Left lung (tissue), 10 donors: ENCODE data around the gene NLRX1. TPM values are rescaled to one million over a fixed set of nuclear protein-coding genes. Genes with fewer than 3 reads are reported as not detected.
A peak's percentile ranks its signal among the peaks of the same experiment; 100 is the strongest.

ENCODE experiments used
- ATAC-seq: fragments of 200-7000 bp; cut with Tn5 transposase; one replicate; pipeline ENCODE4 v1.9.1; 2020; ENCODE audit warnings: moderate library complexity
- DNase-seq, 4 donors: peaks; one replicate each; pipeline ENCODE4 v3.0.0-alpha.2; 2013 to 2020
- H3K27ac ChIP-seq, 2 donors: fragments of 200-600 bp; sonication (generic) in 1 of 2; one replicate each; pipeline versions ENCODE4 v1.5.0 to v1.8.0; 2020 to 2021
- H3K27me3 ChIP-seq, 2 donors: fragments of 200-600 bp; sonication (generic) in 1 of 2; one replicate each; pipeline versions ENCODE4 v1.5.0 to v1.8.0; 2020 to 2021
- H3K36me3 ChIP-seq, 2 donors: fragments of 200-600 bp; sonication (generic) in 1 of 2; one replicate each; pipeline versions ENCODE4 v1.5.0 to v1.8.0; 2020 to 2021
- H3K4me1 ChIP-seq, 2 donors: fragments of 200-600 bp; one replicate each; pipeline ENCODE4 v1.8.0; 2021
- H3K4me3 ChIP-seq, 2 donors: fragments of 200-600 bp; sonication (generic) in 1 of 2; one replicate each; pipeline versions ENCODE4 v1.5.0 to v1.8.0; 2020 to 2021; ENCODE audit warnings: mild to moderate bottlenecking in 1 of 2
- H3K9me3 ChIP-seq, 2 donors: fragments of 200-600 bp; sonication (generic) in 1 of 2; one replicate each; pipeline versions ENCODE4 v1.5.0 to v1.8.0; 2020 to 2021
- intact Hi-C, 2 donors: fragments of 100-400 bp; cut with DNase I; formaldehyde crosslinking; loops; one replicate each; pipeline versions ENCODE4 v1.11.2 to v1.14.2; 2022
- polyA plus RNA-seq, 6 donors: library from polyadenylated mRNA; unstranded; fragments of 120-200 nt; gene quantifications; one replicate each; pipeline ENCODE4 v1.2.1, GENCODE V29; 2013; ENCODE audit not compliant: insufficient read length in 6 of 6
- total RNA-seq, 2 donors: library from RNA; stranded (reverse); fragmentation: NEBNext Ultra II Directional; extraction: Animal tissue kit (Norgen Biotek cat#: 25700); gene quantifications; one replicate each; pipeline ENCODE4 v1.2.1, GENCODE V29; 2021
- TF ChIP-seq, protein P1 (sequence below), 2 donors: fragments of 200-600 bp; sonication (generic) in 1 of 2; IDR thresholded peaks; one replicate each; pipeline versions ENCODE4 v1.5.0 to v1.8.0; 2021; ENCODE audit warnings: antibody characterized with exemption in 2 of 2
- donor health status: DM: no; HTN: yes; CAD: no.
- donor health status: DM: no; HTN: no; CAD: no.

Gene NLRX1
- total and polyA plus RNA-seq, 8 donors: 9.9 to 15.7 (median 12.0) TPM

DNA sequence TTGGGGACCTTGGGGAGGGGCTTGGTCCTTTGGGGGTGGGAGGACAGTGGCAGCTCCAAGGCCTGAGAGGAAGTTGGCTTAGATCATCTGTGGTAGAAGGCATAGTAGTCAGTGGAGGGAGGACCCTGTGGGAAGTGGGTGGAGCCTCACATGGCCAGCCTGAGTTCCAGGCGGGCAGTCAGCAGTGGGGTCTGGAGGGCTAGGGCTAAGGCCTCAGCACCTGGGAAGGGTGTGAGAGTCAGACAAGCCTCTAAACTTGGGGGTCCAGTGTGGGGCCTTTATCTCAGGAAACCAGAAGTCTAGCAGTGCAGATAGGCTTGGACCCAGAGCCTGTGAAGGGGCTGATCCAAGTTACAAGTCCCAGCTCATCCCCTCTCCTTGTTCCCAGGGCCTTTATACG, 4.0 kb downstream of the NLRX1 start:
- no peak for ATAC-seq
- H3K9me3 ChIP-seq: no peaks in the 10 kb centered on the region
- H3K27me3 ChIP-seq: no peaks in the 10 kb centered on the region
- H3K27ac ChIP-seq: no peak overlapping the region
- H3K4me3 ChIP-seq: no peak overlapping the region
- H3K36me3 ChIP-seq: peaks cover 0 to 30% of the 10 kb centered on the region in 2 donors
- intact Hi-C loops: no loop called here
- TF ChIP-seq, protein P1, sequence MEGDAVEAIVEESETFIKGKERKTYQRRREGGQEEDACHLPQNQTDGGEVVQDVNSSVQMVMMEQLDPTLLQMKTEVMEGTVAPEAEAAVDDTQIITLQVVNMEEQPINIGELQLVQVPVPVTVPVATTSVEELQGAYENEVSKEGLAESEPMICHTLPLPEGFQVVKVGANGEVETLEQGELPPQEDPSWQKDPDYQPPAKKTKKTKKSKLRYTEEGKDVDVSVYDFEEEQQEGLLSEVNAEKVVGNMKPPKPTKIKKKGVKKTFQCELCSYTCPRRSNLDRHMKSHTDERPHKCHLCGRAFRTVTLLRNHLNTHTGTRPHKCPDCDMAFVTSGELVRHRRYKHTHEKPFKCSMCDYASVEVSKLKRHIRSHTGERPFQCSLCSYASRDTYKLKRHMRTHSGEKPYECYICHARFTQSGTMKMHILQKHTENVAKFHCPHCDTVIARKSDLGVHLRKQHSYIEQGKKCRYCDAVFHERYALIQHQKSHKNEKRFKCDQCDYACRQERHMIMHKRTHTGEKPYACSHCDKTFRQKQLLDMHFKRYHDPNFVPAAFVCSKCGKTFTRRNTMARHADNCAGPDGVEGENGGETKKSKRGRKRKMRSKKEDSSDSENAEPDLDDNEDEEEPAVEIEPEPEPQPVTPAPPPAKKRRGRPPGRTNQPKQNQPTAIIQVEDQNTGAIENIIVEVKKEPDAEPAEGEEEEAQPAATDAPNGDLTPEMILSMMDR (IDR thresholded peaks at IDR 0.05): no peak
- H3K4me1 ChIP-seq: peaks cover 0 to 13% of the 10 kb centered on the region in 2 donors
- no peak for DNase-seq

DNA sequence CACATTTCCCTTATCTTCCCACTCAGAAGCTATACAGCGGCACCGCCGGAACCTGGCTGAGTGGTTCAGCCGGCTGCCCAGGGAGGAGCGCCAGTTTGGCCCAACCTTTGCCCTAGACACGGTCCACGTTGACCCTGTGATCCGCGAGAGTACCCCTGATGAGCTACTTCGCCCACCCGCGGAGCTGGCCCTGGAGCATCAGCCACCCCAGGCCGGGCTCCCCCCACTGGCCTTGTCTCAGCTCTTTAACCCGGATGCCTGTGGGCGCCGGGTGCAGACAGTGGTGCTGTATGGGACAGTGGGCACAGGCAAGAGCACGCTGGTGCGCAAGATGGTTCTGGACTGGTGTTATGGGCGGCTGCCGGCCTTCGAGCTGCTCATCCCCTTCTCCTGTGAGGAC, 4.9 kb downstream of the NLRX1 start:
- ATAC-seq (no peak), DNase-seq (peak in 1 of 4 donors; percentile 73)
- Histone ChIP-seq H3K4me3 (no peak overlapping the region), H3K27me3 (no peaks in the 10 kb centered on the region), H3K27ac (no peak overlapping the region), H3K36me3 (peaks cover 0 to 33% of the 10 kb centered on the region in 2 donors), H3K4me1 (peaks cover 0 to 13% of the 10 kb centered on the region in 2 donors), H3K9me3 (no peaks in the 10 kb centered on the region)
- intact Hi-C loops: no loop called here
- TF ChIP-seq, protein P1 (IDR thresholded peaks at IDR 0.05): no peak

DNA sequence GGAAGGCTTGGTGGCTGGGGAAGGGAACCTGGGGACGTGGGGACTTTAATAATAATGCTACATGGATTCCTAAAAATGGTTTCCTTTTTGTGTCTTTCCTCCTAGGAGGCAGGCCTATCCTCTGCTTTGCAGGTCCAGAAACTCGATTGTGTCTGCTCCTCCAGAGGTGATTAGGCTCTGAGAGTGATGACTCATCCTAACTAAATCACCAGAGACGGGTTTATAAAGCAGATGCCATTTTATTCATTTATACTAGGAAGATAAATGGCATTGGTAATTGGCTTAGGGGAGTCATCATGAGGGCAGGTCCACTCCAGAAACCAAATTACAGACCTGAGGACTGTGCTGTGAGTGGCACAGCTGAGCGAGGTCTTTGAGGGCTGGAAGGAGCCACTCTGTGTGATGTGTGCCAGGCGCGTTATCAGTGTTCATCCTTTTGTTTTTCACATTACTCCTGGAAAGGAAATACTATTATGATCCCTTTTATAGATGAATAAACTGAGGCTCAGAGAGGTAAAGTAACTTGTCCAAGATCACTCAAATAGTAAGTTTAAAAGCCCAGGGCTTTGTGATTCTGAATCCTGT, 7.1 kb downstream of the NLRX1 start:
- peaks cover 0 to 44% of the 10 kb centered on the region in 2 donors for H3K36me3 ChIP-seq
- TF ChIP-seq, protein P1 (IDR thresholded peaks at IDR 0.05): no peak
- peak in 1 of 4 donors; percentile 2 for DNase-seq
- H3K9me3 ChIP-seq: no peaks in the 10 kb centered on the region
- H3K27me3 ChIP-seq: no peaks in the 10 kb centered on the region
- no peaks in the 10 kb centered on the region for H3K4me1 ChIP-seq
- no peak for ATAC-seq
- H3K27ac ChIP-seq: no peak overlapping the region
- no peak overlapping the region for H3K4me3 ChIP-seq
- intact Hi-C loops: no loop called here

DNA sequence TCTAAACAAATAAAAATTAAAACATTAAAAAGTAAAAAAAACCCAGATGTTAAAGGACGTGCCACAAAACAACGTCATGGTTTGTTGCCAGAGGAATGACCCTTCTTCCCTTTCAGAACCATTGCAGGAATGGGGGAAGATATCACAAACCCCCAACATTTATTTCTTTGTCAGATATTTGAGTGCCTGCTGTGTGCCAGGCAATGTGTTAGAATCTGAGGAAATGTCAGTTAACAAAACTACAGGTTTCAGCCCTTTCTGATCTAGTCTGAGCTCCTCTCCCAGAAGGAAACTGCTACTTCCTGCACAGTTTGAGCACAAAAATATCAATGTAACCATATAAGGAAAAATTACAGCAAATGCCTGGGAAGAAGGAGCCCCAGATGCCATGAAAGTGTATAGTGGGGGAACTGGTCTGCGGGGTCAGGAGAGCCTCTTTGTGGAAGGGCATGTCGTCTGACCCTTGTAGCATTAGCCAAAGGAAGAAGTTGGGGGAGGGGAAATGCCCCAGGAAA, 9.7 kb downstream of the NLRX1 start:
- H3K4me3 ChIP-seq: no peak overlapping the region
- intact Hi-C loops: no loop called here

DNA sequence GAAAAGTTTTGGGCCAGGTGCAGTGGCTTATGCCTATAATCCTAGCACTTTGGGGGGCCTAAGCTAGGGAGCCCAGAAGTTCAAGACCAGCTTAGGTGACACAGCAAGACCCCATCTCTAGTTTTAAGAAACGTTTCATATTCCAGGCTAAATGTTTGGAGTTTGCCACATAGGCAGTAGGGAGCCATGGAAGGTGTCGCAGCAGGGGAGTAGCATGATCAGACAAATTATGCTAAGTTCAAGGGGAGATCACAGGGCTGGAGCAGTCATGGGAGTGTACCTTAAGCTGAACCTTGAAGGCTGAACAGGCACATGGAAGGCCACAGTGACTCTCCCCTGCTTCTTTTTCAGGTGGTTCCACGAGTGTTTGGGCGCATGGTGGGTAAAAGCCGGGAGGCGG, 10.8 kb downstream of the NLRX1 start:
- no peaks in the 10 kb centered on the region for H3K9me3 ChIP-seq
- intact Hi-C loops: no loop called here
- TF ChIP-seq, protein P1 (IDR thresholded peaks at IDR 0.05): no peak
- H3K36me3 ChIP-seq: peaks cover 0 to 64% of the 10 kb centered on the region in 2 donors
- H3K27me3 ChIP-seq: no peaks in the 10 kb centered on the region
- H3K27ac ChIP-seq: no peak overlapping the region
- ATAC-seq: no peak
- H3K4me1 ChIP-seq: peaks cover 0 to 7% of the 10 kb centered on the region in 2 donors
- no peak for DNase-seq
- H3K4me3 ChIP-seq: no peak overlapping the region

More for the DNA sequence above, 9.7 kb downstream of the NLRX1 start:
- H3K27me3 ChIP-seq: no peaks in the 10 kb centered on the region
- TF ChIP-seq, protein P1 (IDR thresholded peaks at IDR 0.05): no peak
- no peak for DNase-seq
- no peaks in the 10 kb centered on the region for H3K9me3 ChIP-seq
- peaks cover 0 to 7% of the 10 kb centered on the region in 2 donors for H3K4me1 ChIP-seq
- peak overlapping the region in 1 of 2 donors; percentile 46 for H3K27ac ChIP-seq
- peaks cover 0 to 64% of the 10 kb centered on the region in 2 donors for H3K36me3 ChIP-seq
- ATAC-seq: no peak
